Measurements from ENCODE around the gene STMN1. TPM values are rescaled to one million over a fixed set of nuclear protein-coding genes. Genes with fewer than 3 reads are reported as not detected.

The STMN1 gene
- total RNA-seq, 1 donor from 2014 or later, result 856 TPM

DNA sequence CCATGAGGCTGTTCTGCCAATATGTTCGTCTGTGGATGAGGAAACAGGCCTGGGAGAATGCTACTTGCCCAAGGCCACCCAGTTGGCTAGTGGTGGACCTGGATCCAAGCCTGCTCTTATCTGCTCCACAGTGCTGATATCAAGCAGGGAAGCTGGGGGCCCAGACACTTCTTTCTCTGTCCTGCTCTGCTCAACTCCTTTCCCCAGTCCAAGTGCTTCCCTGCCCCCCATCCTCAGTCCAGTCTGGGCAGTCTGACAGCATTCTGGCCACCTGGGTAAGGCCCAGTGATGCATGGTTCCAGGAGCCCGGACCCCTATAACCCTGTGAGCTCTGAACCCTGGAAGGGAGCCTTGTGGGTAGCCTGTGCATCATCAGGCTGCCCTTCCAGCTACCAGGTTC, 26.5 kb downstream of the STMN1 start:
- TF ChIP-seq, protein P1, sequence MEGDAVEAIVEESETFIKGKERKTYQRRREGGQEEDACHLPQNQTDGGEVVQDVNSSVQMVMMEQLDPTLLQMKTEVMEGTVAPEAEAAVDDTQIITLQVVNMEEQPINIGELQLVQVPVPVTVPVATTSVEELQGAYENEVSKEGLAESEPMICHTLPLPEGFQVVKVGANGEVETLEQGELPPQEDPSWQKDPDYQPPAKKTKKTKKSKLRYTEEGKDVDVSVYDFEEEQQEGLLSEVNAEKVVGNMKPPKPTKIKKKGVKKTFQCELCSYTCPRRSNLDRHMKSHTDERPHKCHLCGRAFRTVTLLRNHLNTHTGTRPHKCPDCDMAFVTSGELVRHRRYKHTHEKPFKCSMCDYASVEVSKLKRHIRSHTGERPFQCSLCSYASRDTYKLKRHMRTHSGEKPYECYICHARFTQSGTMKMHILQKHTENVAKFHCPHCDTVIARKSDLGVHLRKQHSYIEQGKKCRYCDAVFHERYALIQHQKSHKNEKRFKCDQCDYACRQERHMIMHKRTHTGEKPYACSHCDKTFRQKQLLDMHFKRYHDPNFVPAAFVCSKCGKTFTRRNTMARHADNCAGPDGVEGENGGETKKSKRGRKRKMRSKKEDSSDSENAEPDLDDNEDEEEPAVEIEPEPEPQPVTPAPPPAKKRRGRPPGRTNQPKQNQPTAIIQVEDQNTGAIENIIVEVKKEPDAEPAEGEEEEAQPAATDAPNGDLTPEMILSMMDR (IDR thresholded peaks at IDR 0.05; ENCODE audit: unreplicated experiment), result no peak
- no peak overlapping the region for H3K4me3 Mint-ChIP-seq (ENCODE audit: low read depth)
- DNase-seq (ENCODE audit: low spot score, unreplicated experiment), result no peak
- H3K4me1 Mint-ChIP-seq (ENCODE audit: low read depth), result peaks cover 29% of the 10 kb centered on the region
- H3K36me3 Mint-ChIP-seq (ENCODE audit: insufficient read depth), result no peaks in the 10 kb centered on the region
- peak overlapping the region; percentile 57 for H3K27ac Mint-ChIP-seq
- H3K9me3 Mint-ChIP-seq (ENCODE audit: low read depth), result no peaks in the 10 kb centered on the region
- no peaks in the 10 kb centered on the region for H3K27me3 Mint-ChIP-seq

DNA sequence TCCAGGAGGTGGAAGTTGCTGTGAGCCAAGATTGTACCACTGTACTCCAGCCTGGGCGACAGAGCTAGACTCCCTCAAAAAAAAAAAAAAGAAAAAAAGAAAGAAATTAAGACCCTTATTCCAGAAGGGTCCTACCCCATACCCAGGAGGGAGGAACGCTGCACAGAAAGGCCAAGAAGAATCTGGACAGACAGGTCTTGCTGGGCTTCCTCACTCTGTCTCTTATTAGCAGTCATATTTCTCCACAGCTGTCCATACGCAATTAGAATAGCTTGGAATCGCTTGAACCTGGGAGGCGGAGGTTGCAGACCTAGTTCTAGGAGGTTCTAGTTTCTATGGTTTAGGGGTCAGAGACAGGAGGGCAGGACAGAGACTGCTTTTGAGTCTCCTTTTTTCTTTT, 27.5 kb downstream of the STMN1 start:
- H3K27ac Mint-ChIP-seq, result no peak overlapping the region
- H3K36me3 Mint-ChIP-seq (ENCODE audit: insufficient read depth), result no peaks in the 10 kb centered on the region
- peaks cover 29% of the 10 kb centered on the region for H3K4me1 Mint-ChIP-seq (ENCODE audit: low read depth)

DNA sequence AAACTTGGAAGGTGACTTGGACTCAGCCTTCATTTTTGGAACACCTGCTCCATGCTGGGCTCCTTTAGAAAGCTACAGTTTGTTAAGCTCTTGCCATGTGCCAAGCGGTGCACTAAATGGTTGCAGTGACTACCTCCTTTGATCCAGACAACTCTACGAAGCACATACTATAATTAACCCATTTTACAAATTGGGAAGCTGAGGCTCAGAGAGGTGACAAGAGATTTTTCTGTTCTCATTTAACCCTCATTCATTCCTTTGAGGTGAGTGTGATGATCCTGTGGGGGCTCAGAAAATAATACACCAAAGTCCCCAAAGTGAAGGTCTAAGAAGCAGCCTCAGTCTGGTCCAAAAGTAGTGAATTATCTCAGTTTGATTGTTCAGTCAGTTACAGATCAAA, 29.1 kb downstream of the STMN1 start:
- peaks cover 33% of the 10 kb centered on the region for H3K4me1 Mint-ChIP-seq (ENCODE audit: low read depth)
- H3K4me3 Mint-ChIP-seq (ENCODE audit: low read depth), result no peak overlapping the region
- no peaks in the 10 kb centered on the region for H3K27me3 Mint-ChIP-seq
- TF ChIP-seq, protein P1 (IDR thresholded peaks at IDR 0.05; ENCODE audit: unreplicated experiment), result no peak
- H3K27ac Mint-ChIP-seq, result peak overlapping the region; percentile 10
- no peaks in the 10 kb centered on the region for H3K9me3 Mint-ChIP-seq (ENCODE audit: low read depth)
- no peak for DNase-seq (ENCODE audit: low spot score, unreplicated experiment)
- no peaks in the 10 kb centered on the region for H3K36me3 Mint-ChIP-seq (ENCODE audit: insufficient read depth)

More for the DNA sequence above, 27.5 kb downstream of the STMN1 start:
- Mint-ChIP-seq H3K27me3 (no peaks in the 10 kb centered on the region), H3K9me3 (ENCODE audit: low read depth) (no peaks in the 10 kb centered on the region), H3K4me3 (ENCODE audit: low read depth) (no peak overlapping the region)
- DNase-seq (ENCODE audit: low spot score, unreplicated experiment), result no peak
- TF ChIP-seq, protein P1 (IDR thresholded peaks at IDR 0.05; ENCODE audit: unreplicated experiment), result no peak

DNA sequence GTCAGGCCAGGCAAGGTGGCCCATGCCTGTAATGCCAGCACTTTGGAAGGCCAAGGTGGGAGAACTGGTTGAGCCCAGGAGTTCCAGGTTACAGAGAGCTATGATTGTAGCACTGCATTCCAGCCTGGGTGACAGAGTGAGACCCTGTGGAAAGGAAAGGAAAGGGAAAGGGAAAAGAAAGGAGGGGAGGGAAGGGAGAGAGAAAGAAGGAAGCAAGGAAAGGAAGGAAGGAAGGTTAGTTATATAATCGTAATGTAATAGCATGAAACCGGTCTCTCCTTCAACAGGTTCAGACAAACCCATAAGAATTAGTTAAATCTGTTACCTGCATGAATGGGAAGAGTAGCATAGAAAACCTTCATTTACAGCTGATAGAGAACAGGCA, 29.5 kb downstream of the STMN1 start:
- Mint-ChIP-seq H3K27me3 (no peaks in the 10 kb centered on the region), H3K27ac (no peak overlapping the region), H3K9me3 (ENCODE audit: low read depth) (no peaks in the 10 kb centered on the region), H3K4me1 (ENCODE audit: low read depth) (peaks cover 33% of the 10 kb centered on the region), H3K36me3 (ENCODE audit: insufficient read depth) (no peaks in the 10 kb centered on the region), H3K4me3 (ENCODE audit: low read depth) (peak overlapping the region; percentile 72)
- TF ChIP-seq, protein P1 (IDR thresholded peaks at IDR 0.05; ENCODE audit: unreplicated experiment), result no peak
- no peak for DNase-seq (ENCODE audit: low spot score, unreplicated experiment)

DNA sequence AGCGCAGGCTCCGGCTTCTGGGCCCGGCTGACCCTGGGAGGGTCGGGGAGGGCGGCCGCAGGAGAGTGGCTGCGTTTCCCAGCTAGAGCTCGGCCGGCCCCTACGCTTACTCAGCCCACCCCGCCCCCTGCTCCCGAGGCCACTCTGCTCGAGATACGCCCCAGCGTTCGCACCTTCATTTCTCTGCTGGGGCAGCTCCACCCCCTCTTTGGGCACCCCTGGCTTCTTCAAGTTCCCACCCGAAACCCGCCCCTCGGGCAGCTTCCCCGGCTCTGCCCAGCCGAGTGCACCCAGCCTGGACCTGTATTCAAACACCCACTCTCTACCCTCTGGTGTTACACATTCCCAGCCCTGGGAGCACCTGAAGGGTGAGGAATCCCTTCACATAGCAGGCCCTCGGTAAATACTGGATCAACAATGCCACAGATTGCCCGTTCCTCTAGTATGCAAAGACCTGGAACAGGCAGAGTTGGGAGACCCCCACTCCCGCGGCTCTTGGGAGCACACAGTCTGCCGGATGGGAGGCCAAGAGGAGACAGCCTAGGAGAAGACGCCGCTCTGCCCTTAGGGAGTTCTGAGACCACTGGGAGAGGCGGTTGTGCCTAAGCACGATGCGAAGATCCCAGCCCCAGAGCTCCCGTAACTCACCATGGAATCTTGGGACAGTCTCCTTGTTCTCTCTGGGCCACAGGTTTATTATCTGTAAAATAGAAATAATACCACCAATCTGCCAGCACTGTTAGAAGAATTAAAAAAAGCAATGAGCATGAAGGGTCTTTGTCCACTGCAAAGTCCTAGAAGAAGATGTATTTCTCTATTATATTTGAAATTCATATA, 30.1 kb downstream of the STMN1 start:
- TF ChIP-seq, protein P1 (IDR thresholded peaks at IDR 0.05; ENCODE audit: unreplicated experiment), result no peak
- H3K9me3 Mint-ChIP-seq (ENCODE audit: low read depth), result no peaks in the 10 kb centered on the region

More for the DNA sequence above, 30.1 kb downstream of the STMN1 start:
- H3K4me3 Mint-ChIP-seq (ENCODE audit: low read depth), result peak overlapping the region; percentile 72
- no peaks in the 10 kb centered on the region for H3K27me3 Mint-ChIP-seq
- no peak for DNase-seq (ENCODE audit: low spot score, unreplicated experiment)
- H3K27ac Mint-ChIP-seq, result peak overlapping the region; percentile 96
- H3K4me1 Mint-ChIP-seq (ENCODE audit: low read depth), result peaks cover 33% of the 10 kb centered on the region
- no peaks in the 10 kb centered on the region for H3K36me3 Mint-ChIP-seq (ENCODE audit: insufficient read depth)
